Stimulated activated CD8-positive, alpha-beta memory T cell treated with anti-CD3 and anti-CD28 coated beads, Interleukin-4, amount 100 ng/mL, for 4 hours (primary cell): ENCODE measurements around the gene TTLL12.
"Not testable (repeated sequence)": the region's sequence is repeated elsewhere in the genome, so short reads cannot be mapped to it uniquely, and the experiment has no call there.

Source experiments
- DNase-seq, 2 donors: peaks; one replicate each; pipeline ENCODE4 v3.0.0-alpha.2; 2020; ENCODE audit warnings: low read depth in 2 of 2, low spot score in 1 of 2

The TTLL12 gene

GRCh38 chr22:43157874-43158546 lies 28.9 kb downstream of the TTLL12 start:
- DNase-seq, result no peak

- no peak for DNase-seq
These were observed 30.5 kb downstream of the TTLL12 start for GRCh38 chr22:43156413-43156812.

- DNase-seq, result no peak
These were observed 31.1 kb downstream of the TTLL12 start for GRCh38 chr22:43155789-43156188.

GRCh38 chr22:43154887-43155536 lies 31.9 kb downstream of the TTLL12 start:
- no peak for DNase-seq

- DNase-seq, result no peak
These were observed 33.0 kb downstream of the TTLL12 start for GRCh38 chr22:43153899-43154298.

GRCh38 chr22:43152357-43153071 lies 34.4 kb downstream of the TTLL12 start:
- DNase-seq, result peak; percentile 21 to 22

GRCh38 chr22:43152003-43152356 lies 35.0 kb downstream of the TTLL12 start:
- no peak for DNase-seq

GRCh38 chr22:43151251-43152002 lies 35.5 kb downstream of the TTLL12 start, which contains the start of gene TSPO:
TSPO (plus strand) TSS chr22:43151559; CDS start chr22:43159239, 7,680 bp downstream.
- DNase-seq, result peak; percentile 22 to 28

GRCh38 chr22:43150731-43151206 lies 36.2 kb downstream of the TTLL12 start:
- DNase-seq, result no peak

- DNase-seq, result no peak
These were observed 38.4 kb downstream of the TTLL12 start for GRCh38 chr22:43148581-43148980.

- no peak for DNase-seq
These were observed 39.1 kb downstream of the TTLL12 start for GRCh38 chr22:43147821-43148220.

- not testable (repeated sequence) for DNase-seq
These were observed 40.6 kb downstream of the TTLL12 start for GRCh38 chr22:43146332-43146731.

- DNase-seq, result not testable (repeated sequence)
These were observed 41.6 kb downstream of the TTLL12 start for GRCh38 chr22:43145371-43145770.

GRCh38 chr22:43144949-43145348 lies 42.0 kb downstream of the TTLL12 start:
- DNase-seq, result no peak

- peak; percentile 54 to 62 for DNase-seq
These were observed 43.9 kb downstream of the TTLL12 start, which contains the start of gene MCAT for GRCh38 chr22:43142880-43143562. MCAT (minus strand) TSS chr22:43143398; CDS start chr22:43143348, 50 bp downstream.

- DNase-seq, result no peak
These were observed 50.1 kb downstream of the TTLL12 start for GRCh38 chr22:43136801-43137200.

GRCh38 chr22:43136255-43136654 lies 50.7 kb downstream of the TTLL12 start:
- no peak for DNase-seq

- no peak for DNase-seq
These were observed 51.4 kb downstream of the TTLL12 start for GRCh38 chr22:43135565-43135964.

GRCh38 chr22:43134553-43134952 lies 52.4 kb downstream of the TTLL12 start:
- no peak for DNase-seq

GRCh38 chr22:43133401-43133800 lies 53.5 kb downstream of the TTLL12 start:
- DNase-seq, result no peak
